RWPE1 (cell line): Measurements from ENCODE around the gene CCBE1.
"Not testable (repeated sequence)": the region's sequence is repeated elsewhere in the genome, so short reads cannot be mapped to it uniquely, and the experiment has no call there.

Source experiments
- CTCF ChIA-PET: fragments of 350-600 bp; sonication (Branson Sonifier 250); formaldehyde crosslinking; extraction: SDS; loops from one replicate; lab custom pipeline; 2021; lab: Yijun Ruan, JAX
- POLR2A ChIA-PET: fragments of 400-600 bp; formaldehyde crosslinking; extraction: SDS; loops from one replicate; lab custom pipeline; 2020; ENCODE audit warnings: antibody characterized with exemption; ENCODE audit not compliant: low non-redundant PET; lab: Yijun Ruan, JAX
- DNase-seq: peaks from one replicate; pipeline ENCODE4 v3.0.0; 2012; ENCODE audit warnings: low spot score
- H3K27ac ChIP-seq: fragments of 450-650 bp; 2 replicates; pipeline ENCODE4 v1.5.1; 2017
- TF ChIP-seq, protein P1 (sequence below): fragments of 450-650 bp; conservative IDR thresholded peaks from 2 replicates; pipeline ENCODE4 v1.5.1; 2017; ENCODE audit warnings: low read depth, mild to moderate bottlenecking

Gene CCBE1

DNA sequence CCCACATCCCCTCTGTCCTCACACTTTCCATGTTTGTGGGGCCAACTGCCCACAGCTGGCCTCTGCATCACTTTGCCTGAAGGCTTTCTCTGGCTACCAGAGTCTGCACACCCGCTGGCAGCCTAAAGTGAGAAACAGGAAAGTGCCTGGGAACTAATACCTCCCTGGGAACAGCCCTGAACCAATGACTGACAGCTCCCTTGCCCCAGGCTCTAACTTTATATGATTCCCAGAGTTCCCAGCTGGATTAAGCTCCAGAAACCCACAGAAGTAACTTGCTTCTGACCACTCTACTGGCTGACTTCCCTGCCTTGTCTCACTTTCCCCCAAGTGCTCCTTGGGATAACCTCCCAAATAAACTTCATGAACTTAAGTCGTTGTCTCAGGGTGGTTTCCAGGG lies 178.5 kb downstream of the CCBE1 start:
- CTCF ChIA-PET = no interaction called here
- H3K27ac ChIP-seq = no peak overlapping the region
- POLR2A ChIA-PET = no interaction called here
- TF ChIP-seq, protein P1, sequence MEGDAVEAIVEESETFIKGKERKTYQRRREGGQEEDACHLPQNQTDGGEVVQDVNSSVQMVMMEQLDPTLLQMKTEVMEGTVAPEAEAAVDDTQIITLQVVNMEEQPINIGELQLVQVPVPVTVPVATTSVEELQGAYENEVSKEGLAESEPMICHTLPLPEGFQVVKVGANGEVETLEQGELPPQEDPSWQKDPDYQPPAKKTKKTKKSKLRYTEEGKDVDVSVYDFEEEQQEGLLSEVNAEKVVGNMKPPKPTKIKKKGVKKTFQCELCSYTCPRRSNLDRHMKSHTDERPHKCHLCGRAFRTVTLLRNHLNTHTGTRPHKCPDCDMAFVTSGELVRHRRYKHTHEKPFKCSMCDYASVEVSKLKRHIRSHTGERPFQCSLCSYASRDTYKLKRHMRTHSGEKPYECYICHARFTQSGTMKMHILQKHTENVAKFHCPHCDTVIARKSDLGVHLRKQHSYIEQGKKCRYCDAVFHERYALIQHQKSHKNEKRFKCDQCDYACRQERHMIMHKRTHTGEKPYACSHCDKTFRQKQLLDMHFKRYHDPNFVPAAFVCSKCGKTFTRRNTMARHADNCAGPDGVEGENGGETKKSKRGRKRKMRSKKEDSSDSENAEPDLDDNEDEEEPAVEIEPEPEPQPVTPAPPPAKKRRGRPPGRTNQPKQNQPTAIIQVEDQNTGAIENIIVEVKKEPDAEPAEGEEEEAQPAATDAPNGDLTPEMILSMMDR = no peak
- DNase-seq = no peak

DNA sequence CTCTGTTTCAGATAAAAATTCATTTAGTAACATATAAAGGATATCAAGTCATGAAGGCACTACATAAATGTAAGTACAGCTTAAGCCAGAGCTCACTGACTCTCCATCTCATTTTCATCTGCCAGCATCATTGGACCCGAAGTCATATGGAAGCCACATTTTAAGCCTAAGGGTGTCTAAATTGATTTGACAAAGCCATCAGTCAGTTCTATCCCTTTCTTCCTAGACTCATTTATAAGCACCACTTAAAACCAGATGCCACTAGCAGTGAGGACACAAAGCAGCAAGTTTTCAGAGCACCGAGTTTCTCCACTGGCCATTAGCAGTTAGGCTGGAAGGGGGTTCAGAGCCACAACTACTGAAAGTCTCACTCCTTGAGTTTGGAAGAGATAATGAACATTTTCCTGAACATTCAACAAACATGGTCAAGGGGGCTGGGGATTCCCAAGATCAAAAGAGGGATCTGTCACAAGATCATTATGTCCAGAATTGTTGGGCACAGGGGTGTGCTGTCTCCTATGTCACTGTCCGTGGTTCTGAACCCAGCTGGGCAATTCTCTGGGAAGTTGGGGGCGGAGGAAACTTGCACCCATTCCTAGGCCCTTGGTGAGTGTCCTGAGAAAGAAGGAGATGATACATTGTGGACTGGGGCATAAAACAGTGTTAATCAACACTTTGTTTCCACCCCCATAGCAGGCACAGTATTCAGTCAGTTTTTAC lies 179.6 kb downstream of the CCBE1 start:
- TF ChIP-seq, protein P1 = no peak
- ChIA-PET CTCF (no interaction called here), POLR2A (no interaction called here)
- DNase-seq = peak; percentile 3
- no peak overlapping the region for H3K27ac ChIP-seq

DNA sequence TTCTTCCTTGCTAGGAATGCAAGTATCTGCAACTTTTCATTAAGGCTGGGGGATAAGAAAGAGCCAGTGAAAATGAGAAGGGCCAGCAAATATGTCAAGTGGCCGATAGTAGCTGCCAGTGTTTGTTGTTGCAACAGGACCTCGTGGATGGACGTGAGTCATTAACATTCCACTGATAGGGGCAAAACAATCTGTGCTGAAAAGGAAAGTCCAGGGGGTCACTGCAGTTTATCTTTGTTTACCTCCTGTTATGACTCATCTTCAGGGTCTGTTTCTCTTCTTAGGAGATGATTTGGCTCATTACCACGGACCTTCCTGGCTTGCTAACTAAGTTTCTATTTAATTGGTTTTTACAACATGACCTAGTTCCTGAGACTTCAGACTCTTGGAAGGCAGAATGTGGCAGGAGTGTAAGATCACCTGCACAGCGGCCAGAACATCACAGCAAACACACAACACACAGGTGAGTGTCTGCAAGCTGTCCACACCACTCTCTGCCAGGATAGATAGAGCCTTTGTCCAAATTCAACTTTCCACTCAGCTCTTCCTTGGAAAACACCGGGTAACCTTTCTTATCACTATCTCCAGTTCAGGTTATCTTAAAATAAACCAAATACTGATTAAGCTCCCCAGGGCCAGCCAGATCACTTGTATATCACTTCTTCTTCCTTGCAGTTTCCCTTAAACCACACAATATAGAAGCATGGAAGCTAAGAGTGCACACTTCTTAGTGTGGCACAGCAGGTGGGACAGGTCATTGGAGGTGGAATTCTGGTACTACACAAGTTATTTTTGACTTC lies 180.7 kb downstream of the CCBE1 start:
- POLR2A ChIA-PET = no interaction called here
- CTCF ChIA-PET = no interaction called here
- TF ChIP-seq, protein P1 = no peak
- H3K27ac ChIP-seq = no peak overlapping the region
- peak; percentile 41 for DNase-seq

DNA sequence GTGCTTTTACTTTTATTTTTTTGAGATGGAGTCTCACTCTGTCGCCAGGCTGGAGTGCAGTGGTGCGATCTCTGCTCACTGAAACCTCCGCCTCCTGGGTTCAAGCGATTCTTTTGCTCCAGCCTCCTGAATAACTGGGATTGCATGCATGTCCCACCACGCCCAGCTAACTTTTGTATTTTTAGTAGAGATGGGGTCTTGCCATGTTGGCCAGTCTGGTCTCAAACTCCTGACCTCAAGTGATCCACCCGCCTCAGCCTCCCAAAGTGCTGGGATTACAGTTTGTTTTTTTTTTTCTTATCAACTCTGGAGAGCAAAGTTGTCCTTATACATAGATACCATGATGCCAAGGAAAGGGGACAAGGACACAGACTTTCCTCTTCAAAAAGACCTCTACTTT lies 181.3 kb downstream of the CCBE1 start:
- POLR2A ChIA-PET, CTCF ChIA-PET, DNase-seq, H3K27ac ChIP-seq: not testable (repeated sequence)

DNA sequence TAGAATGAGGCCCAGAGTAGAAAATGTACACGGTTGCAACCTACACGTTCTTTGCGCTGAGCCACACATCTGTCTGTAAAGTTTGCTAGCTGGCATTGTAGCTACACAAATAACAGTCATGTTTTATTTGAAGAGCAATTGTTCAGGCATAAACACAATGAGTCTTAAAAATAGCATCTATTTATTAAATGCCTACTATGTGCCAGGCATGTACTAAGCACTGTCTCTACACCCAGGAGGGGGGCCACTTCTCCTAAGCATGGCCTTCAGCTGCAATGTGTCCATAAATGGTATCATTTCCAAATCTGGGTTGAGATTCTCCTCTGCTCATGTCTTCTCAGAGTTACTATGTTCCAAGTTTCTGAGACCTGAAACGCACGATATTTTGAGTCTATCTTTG lies 182.1 kb downstream of the CCBE1 start:
- TF ChIP-seq, protein P1 = no peak
- no peak overlapping the region for H3K27ac ChIP-seq
- POLR2A ChIA-PET = no interaction called here
- CTCF ChIA-PET = no interaction called here
- no peak for DNase-seq

DNA sequence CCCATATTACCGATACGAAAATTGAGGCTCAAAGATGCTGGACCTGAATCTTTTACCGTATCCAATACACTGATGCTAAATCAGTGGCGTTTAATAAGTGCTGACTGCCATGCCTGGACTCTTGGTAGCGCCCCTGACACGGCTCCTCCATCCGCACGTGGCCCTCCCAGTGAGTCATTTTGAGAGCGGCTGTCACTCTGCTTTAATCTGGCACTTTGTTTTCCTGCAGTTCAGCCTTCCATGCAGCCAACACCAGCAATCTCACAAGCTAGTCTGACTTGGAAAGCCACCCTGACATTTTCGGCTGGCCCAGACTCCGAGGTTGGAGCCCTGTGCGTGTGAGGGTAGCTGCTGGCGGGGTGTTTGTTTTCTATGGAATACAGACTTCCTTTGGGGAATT lies 183.0 kb downstream of the CCBE1 start:
- CTCF ChIA-PET = no interaction called here
- POLR2A ChIA-PET = no interaction called here
- DNase-seq = no peak
- no peak overlapping the region for H3K27ac ChIP-seq
- TF ChIP-seq, protein P1 = no peak
